NOMO-1 (cell line): ENCODE data around the gene PPP1R26.
"Not testable (repeated sequence)": the region's sequence is repeated elsewhere in the genome, so short reads cannot be mapped to it uniquely, and the experiment has no call there.

Experiments
- DNase-seq, 2 experiments: peaks; one replicate each; lab custom pipeline; 2025; ENCODE audit not compliant: unreplicated experiment in 2 of 2; lab: John Stamatoyannopoulos, UW

Gene PPP1R26

DNA sequence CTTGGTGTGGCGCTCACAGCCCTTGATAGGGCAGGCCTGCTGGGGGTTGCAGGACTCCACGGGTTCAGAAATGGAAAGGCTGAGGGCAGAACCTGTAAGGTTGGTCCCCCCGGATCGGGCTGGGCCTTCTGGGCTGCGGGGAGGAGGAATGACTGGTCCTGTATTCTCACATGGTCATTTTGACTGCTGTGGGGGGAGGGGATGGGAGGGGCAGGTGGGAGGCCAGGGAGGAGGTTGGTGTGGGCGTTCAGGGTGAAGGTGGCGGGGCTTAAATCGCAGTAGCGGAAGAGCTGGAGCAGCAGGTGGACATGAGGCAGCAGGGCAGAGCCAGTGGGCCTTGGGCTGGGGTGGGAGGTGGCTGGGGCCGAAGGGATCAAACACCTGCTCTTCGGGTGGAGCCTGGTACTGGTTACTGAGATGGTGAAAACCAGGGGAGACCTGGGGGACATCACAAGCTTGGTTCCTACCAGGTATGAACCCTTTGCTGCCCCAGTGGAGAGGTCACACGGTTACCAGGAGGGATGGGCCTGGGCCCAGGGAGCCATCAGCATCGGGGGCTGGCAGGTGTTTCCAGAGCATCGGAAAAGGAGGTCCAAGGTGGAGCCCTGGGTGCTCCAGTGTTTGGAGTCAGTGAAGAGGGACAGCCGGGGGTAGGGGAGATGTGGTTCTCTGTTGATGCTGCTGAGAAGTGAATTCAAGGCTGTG is 22.7 kb downstream of the PPP1R26 start:
- no peak for DNase-seq

DNA sequence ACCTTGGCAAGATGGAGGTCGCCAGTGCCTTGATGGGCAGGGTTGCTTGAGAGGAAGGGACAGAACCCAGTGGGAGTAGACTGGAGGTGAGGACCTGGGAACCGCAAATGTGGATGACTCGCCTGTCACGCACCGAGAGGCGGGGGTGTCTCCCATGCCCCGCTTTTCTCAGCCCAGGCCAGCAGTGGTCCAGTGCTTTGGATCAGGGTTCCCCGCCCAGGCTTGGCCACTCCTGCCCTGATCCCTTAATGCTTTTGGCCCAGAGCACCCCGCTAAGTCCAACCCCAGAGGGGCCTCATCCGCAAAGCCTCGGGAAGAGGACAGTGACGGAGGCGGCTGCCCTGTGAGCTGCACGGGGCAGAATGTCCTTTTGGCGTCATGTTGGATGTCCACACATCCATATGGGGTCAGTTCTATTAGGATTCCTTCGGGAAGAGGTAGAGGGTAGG is 23.3 kb downstream of the PPP1R26 start:
- DNase-seq = no peak

- no peak for DNase-seq
Observed at GRCh38 chr9:135503371-135504261, 24.0 kb downstream of the PPP1R26 start.

GRCh38 chr9:135504262-135505243 is 25.0 kb downstream of the PPP1R26 start:
- peak; percentile 19 to 54 for DNase-seq

- DNase-seq = no peak
Observed at GRCh38 chr9:135505406-135506187, 26.0 kb downstream of the PPP1R26 start.

- DNase-seq = no peak
Observed at GRCh38 chr9:135506327-135507103, 26.9 kb downstream of the PPP1R26 start.

GRCh38 chr9:135507104-135508035 is 27.8 kb downstream of the PPP1R26 start:
- no peak for DNase-seq

DNA sequence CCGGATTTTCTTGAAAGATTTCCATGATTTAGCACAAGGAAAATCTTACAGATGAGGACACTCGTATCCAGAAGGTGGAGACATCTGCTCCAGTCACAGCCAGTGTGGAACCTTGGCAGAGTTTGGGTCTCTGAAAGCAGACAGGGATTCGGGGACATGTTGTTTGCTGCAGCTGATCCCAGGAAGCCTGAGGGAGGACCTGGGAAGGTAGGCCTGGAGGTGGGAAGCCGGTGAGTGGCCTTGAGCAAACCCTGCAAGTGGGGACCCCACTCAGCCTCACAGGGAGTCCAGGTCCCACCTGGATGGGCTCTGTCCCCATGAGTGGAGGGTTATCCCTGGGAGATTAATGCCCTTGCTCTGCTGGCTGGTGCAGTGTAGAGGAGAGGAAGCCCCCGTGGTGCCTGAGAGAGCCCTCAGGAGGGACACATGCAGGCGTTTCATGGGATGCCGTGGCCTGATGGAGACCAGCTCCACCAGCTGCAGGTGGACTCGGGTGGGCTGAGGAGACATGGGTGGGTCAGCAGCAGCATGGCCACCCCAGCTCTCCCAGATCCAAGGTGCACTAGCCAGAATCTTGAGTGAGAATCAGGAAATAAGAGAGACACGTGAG is 28.7 kb downstream of the PPP1R26 start:
- no peak for DNase-seq

GRCh38 chr9:135509458-135509857 is 29.9 kb downstream of the PPP1R26 start:
- no peak for DNase-seq

- DNase-seq = no peak
Observed at GRCh38 chr9:135512241-135512603, 32.6 kb downstream of the PPP1R26 start.

- no peak for DNase-seq
Observed at GRCh38 chr9:135512904-135513303, 33.3 kb downstream of the PPP1R26 start.

DNA sequence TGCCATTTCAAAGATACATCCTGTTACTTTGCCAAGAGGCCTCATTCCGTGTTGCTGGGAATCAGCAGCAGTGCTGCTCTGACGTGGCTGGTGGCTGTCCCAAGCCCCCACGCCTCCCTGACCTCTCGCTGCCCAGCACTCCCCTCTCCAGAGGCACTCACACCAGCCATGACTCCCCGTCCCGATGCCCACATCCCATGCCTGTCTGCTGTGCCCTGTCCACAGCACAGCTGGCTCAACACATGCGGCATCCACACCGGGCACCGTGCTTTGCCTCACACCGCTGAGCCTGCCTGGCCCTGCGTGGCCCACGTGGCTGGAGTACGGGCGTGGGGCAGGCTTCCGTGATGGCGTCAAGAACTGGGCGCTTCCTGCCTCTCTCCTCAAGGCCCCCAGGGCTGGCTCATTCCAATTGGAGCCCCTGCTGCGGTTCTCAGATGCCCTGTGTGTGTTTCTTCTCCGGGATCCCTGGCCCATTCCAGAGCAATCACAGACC is 33.8 kb downstream of the PPP1R26 start:
- DNase-seq = no peak

DNA sequence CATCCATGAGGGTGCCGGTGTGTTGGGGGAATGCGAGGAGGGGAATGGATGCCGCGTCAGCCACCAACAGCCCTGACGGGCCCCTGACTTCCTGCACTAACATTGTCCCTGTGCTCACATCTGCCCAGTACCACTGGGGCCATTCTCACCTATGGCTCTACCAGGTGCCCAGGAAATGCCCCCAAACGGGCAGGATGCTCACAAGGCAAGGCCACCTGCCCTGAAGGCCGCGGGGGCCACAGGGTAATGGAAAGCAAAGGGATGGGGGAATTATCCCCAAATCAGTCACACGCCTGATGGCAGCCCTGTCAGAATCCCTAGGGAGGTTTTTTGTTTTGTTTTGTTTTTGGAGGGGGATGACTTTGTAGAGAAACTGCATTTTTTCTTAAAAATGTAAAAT is 34.3 kb downstream of the PPP1R26 start:
- not testable (repeated sequence) for DNase-seq

- DNase-seq = no peak
Observed at GRCh38 chr9:135514342-135515082, 34.9 kb downstream of the PPP1R26 start.

- no peak for DNase-seq
Observed at GRCh38 chr9:135515083-135515951, 35.7 kb downstream of the PPP1R26 start.
